Lung (tissue), 12 donors: ENCODE results near the gene ITPKA. TPM values are rescaled to one million over a fixed set of nuclear protein-coding genes. Genes with fewer than 3 reads are reported as not detected.
A peak's percentile ranks its signal among the peaks of the same experiment; 100 is the strongest.

ENCODE experiments used
- ATAC-seq: fragments of 200-7000 bp; cut with Tn5 transposase; one replicate; pipeline ENCODE4 v1.9.1; 2020; ENCODE audit warnings: moderate number of reproducible peaks; ENCODE audit not compliant: insufficient read depth, low FRiP score
- DNase-seq, 3 donors: peaks; one replicate each; pipeline ENCODE4 v3.0.0-alpha.2; 2013 to 2017
- H3K27ac ChIP-seq, 2 donors: one replicate each; pipeline ENCODE4 v1.5.1; 2013; ENCODE audit warnings: mild to moderate bottlenecking in 2 of 2, moderate library complexity in 2 of 2, control low read depth in 1 of 2, inconsistent platforms in 1 of 2, low read depth in 1 of 2, low read length in 1 of 2
- H3K27me3 ChIP-seq, 3 donors: one replicate each; pipeline ENCODE4 v1.5.1; 2013; ENCODE audit warnings: low read length in 2 of 3; ENCODE audit not compliant: control insufficient read depth in 3 of 3, insufficient read depth in 3 of 3
- H3K36me3 ChIP-seq, 4 donors: one replicate each; pipeline ENCODE4 v1.5.1; 2013; ENCODE audit warnings: low read length in 4 of 4, mild to moderate bottlenecking in 1 of 4, moderate library complexity in 1 of 4; ENCODE audit not compliant: control insufficient read depth in 4 of 4, insufficient read depth in 4 of 4
- H3K4me1 ChIP-seq, 5 donors: one replicate each; pipeline ENCODE4 v1.5.1; 2013; ENCODE audit warnings: low read length in 5 of 5, mild to moderate bottlenecking in 2 of 5, moderate library complexity in 1 of 5; ENCODE audit not compliant: control insufficient read depth in 5 of 5, insufficient read depth in 5 of 5
- H3K4me3 ChIP-seq: one replicate; pipeline ENCODE4 v1.5.1; 2013; ENCODE audit warnings: mild to moderate bottlenecking, control low read depth, moderate library complexity
- H3K9ac ChIP-seq, 2 donors: one replicate each; pipeline ENCODE4 v1.5.1; 2013; ENCODE audit warnings: low read length in 2 of 2, control low read depth in 1 of 2; ENCODE audit not compliant: insufficient read depth in 1 of 2
- H3K9me3 ChIP-seq, 4 donors: one replicate each; pipeline ENCODE4 v1.5.1; 2013; ENCODE audit warnings: low read length in 3 of 4, mild to moderate bottlenecking in 1 of 4, moderate library complexity in 1 of 4; ENCODE audit not compliant: control insufficient read depth in 4 of 4, insufficient read depth in 3 of 4
- WGBS, 2 donors: extraction: QIAGEN DNeasy Blood & Tissue Kit; methylation state at CpG; one replicate each; pipeline ENCODE4 v1.1.7; 2013; 5-methylcytosine and 5-hydroxymethylcytosine counted together
- polyA plus RNA-seq, 2 donors: library from polyadenylated mRNA; stranded (reverse); fragments of 200-250 nt; gene quantifications; one replicate each; pipeline ENCODE4 v1.2.1, GENCODE V29; 2013
- total RNA-seq, 2 donors: library from RNA; depleted of rRNA in 1 of 2; stranded (reverse); fragments of >200 nt in 1 of 2; gene quantifications; one replicate each; pipeline ENCODE4 v1.2.1, GENCODE V29; 2014 to 2021
- TF ChIP-seq, protein P1 (sequence below): IDR thresholded peaks from 2 replicates; pipeline ENCODE4 v1.5.1; 2012; ENCODE audit warnings: mild to moderate bottlenecking; ENCODE audit errors: control extremely low read depth, extremely low read depth
- donor health status: control.
- donor health status: control.
- donor health status: Bipolar disorder and iron deficiency.
- donor health status: healthy.
- donor health status: DM: yes; HTN: yes; CAD: no.

The ITPKA gene
- total and polyA plus RNA-seq, 4 donors: 0.35 to 1.9 (median 1.2) TPM

- peak; percentile 4 for ATAC-seq
- H3K4me3 ChIP-seq: peak overlapping the region; percentile 21
- H3K27ac ChIP-seq: no peak overlapping the region
- no peaks in the 10 kb centered on the region for H3K36me3 ChIP-seq
- DNase-seq: no peak
- 1 to 2% methylated on average over 52 to 77 of the region's 77 CpGs for WGBS, 2 donors
- peaks cover 0 to 47% (median 25%) of the 10 kb centered on the region in 3 donors for H3K27me3 ChIP-seq
- no peaks in the 10 kb centered on the region for H3K9me3 ChIP-seq
- TF ChIP-seq, protein P1, sequence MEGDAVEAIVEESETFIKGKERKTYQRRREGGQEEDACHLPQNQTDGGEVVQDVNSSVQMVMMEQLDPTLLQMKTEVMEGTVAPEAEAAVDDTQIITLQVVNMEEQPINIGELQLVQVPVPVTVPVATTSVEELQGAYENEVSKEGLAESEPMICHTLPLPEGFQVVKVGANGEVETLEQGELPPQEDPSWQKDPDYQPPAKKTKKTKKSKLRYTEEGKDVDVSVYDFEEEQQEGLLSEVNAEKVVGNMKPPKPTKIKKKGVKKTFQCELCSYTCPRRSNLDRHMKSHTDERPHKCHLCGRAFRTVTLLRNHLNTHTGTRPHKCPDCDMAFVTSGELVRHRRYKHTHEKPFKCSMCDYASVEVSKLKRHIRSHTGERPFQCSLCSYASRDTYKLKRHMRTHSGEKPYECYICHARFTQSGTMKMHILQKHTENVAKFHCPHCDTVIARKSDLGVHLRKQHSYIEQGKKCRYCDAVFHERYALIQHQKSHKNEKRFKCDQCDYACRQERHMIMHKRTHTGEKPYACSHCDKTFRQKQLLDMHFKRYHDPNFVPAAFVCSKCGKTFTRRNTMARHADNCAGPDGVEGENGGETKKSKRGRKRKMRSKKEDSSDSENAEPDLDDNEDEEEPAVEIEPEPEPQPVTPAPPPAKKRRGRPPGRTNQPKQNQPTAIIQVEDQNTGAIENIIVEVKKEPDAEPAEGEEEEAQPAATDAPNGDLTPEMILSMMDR: no peak
- H3K4me1 ChIP-seq: peaks cover 0 to 27% (median 13%) of the 10 kb centered on the region in 5 donors
- no peak overlapping the region for H3K9ac ChIP-seq
Measured at GRCh38 chr15:41494190-41494921, 682 bp downstream of the ITPKA start.

GRCh38 chr15:41494922-41495735, 1.5 kb downstream of the ITPKA start:
- no peak overlapping the region for H3K4me3 ChIP-seq
- H3K27ac ChIP-seq: no peak overlapping the region
- DNase-seq (no peak), ATAC-seq (no peak)
- WGBS, 2 donors: 2 to 4% methylated on average over 57 to 60 of the region's 60 CpGs
- H3K9ac ChIP-seq: no peak overlapping the region
- peaks cover 0 to 53% (median 29%) of the 10 kb centered on the region in 3 donors for H3K27me3 ChIP-seq
- no peaks in the 10 kb centered on the region for H3K36me3 ChIP-seq
- TF ChIP-seq, protein P1: no peak
- H3K4me1 ChIP-seq: peaks cover 0 to 27% (median 13%) of the 10 kb centered on the region in 5 donors
- no peaks in the 10 kb centered on the region for H3K9me3 ChIP-seq

DNA sequence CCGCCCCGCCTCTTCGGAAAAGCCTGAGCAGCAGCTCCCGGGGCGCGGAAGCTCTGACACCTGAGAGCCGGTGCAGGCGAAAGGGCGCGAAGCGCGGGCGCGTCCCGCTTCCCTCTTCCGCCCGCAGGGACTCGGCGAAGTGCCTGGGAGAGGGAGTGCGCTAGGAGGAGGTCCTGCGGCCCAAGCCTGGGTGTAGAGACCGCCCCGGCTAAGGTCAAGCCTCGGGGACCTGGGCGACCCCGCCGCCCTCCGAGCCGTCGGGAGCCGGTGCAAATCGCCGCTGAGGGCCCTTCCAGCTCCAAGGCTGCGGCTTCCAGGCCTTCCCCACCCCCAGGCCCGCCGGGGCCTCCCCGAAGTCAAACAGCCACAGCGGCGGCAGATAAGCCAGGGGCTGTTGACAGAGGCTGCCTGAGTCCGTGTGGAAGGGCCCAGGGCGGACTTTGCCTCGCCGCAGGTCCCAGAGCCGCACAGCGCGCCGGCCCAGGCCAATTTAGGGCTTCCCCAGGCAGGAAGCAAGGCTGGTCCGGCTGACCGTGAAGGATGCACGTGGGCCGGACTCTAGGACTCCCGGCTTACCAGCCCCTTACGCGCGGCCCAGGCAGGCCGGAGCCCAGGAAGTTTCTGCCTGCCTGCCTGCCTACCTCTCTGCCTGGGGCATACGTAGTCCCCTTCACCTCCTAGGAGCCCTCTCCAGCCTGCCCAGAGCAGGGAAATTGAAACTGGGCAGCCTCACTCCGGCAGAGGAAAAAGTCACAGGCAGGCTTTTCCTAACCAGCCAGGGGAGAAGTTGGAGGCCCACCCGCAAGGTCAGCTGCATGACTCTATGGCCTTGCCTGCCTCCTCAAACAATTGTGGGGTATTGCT, 2.3 kb downstream of the ITPKA start:
- H3K4me1 ChIP-seq: peaks cover 0 to 27% (median 13%) of the 10 kb centered on the region in 5 donors
- H3K9me3 ChIP-seq: no peaks in the 10 kb centered on the region
- H3K36me3 ChIP-seq: no peaks in the 10 kb centered on the region
- DNase-seq (peak in 1 of 3 donors; percentile 33), ATAC-seq (no peak)
- TF ChIP-seq, protein P1: no peak
- no peak overlapping the region for H3K4me3 ChIP-seq
- H3K27ac ChIP-seq: no peak overlapping the region
- H3K9ac ChIP-seq: no peak overlapping the region
- WGBS, 2 donors: 34 to 41% methylated on average over 42 to 59 of the region's 59 CpGs
- peaks cover 0 to 59% (median 35%) of the 10 kb centered on the region in 3 donors for H3K27me3 ChIP-seq
